ENCODE results near the gene ZW10.

ZW10 gene

GRCh38 chr11:113782134-113782533, 8.6 kb upstream of the ZW10 start:
- ChIA-PET POLR2A (interaction anchor here (1.5 kb wide), 1 partner anchor 9 kb away, joined by 4 read pairs; the partner anchor contains the start of gene ZW10), CTCF (interaction anchor here (0.6 kb wide), 1 partner anchor 51 kb away, joined by 4 read pairs; no protein-coding TSS in a partner anchor)
- TF ChIP-seq FOXM1 (IDR thresholded peaks at IDR 0.05; ENCODE audit: borderline replicate concordance) = no peak
- TF ChIP-seq HDGF (IDR thresholded peaks at IDR 0.05; ENCODE audit: borderline replicate concordance) = no peak
- no peak for TF ChIP-seq ELF4 (IDR thresholded peaks at IDR 0.05)
- TF ChIP-seq L3MBTL2 (conservative IDR thresholded peaks at IDR 0.05) = no peak
- no peak for DNase-seq (ENCODE audit: extremely low spot score)

GRCh38 chr11:113781682-113782081, 8.2 kb upstream of the ZW10 start:
- POLR2A ChIA-PET = interaction anchor here (1.5 kb wide), 1 partner anchor 8 kb away, joined by 4 read pairs; the partner anchor contains the start of gene ZW10
- DNase-seq (ENCODE audit: extremely low spot score) = no peak
- CTCF ChIA-PET = interaction anchor here (0.6 kb wide), 2 partner anchors 51 to 114 kb away, joined by 3 to 4 read pairs; no protein-coding TSS in a partner anchor
- TF ChIP-seq BHLHE40 (IDR thresholded peaks at IDR 0.05; ENCODE audit: borderline replicate concordance) (no peak), NFRKB (IDR thresholded peaks at IDR 0.05) (no peak), FOXM1 (IDR thresholded peaks at IDR 0.05; ENCODE audit: borderline replicate concordance) (no peak), CTBP1 (IDR thresholded peaks at IDR 0.05; ENCODE audit: borderline replicate concordance) (no peak), FOXA1 (IDR thresholded peaks at IDR 0.05) (no peak), FOXK2 (IDR thresholded peaks at IDR 0.05) (no peak), TARDBP (IDR thresholded peaks at IDR 0.05) (no peak)
- TF ChIP-seq, protein P1, sequence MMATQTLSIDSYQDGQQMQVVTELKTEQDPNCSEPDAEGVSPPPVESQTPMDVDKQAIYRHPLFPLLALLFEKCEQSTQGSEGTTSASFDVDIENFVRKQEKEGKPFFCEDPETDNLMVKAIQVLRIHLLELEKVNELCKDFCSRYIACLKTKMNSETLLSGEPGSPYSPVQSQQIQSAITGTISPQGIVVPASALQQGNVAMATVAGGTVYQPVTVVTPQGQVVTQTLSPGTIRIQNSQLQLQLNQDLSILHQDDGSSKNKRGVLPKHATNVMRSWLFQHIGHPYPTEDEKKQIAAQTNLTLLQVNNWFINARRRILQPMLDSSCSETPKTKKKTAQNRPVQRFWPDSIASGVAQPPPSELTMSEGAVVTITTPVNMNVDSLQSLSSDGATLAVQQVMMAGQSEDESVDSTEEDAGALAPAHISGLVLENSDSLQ (IDR thresholded peaks at IDR 0.05) = no peak

- POLR2A ChIA-PET = no interaction called here
- TF ChIP-seq LEF1 (IDR thresholded peaks at IDR 0.05; ENCODE audit: borderline replicate concordance) (no peak), ARNT (IDR thresholded peaks at IDR 0.05) (no peak), HDGF (IDR thresholded peaks at IDR 0.05; ENCODE audit: borderline replicate concordance) (no peak), BHLHE40 (IDR thresholded peaks at IDR 0.05; ENCODE audit: borderline replicate concordance) (no peak), NFRKB (IDR thresholded peaks at IDR 0.05) (no peak), ELF4 (IDR thresholded peaks at IDR 0.05) (no peak), ZNF384 (IDR thresholded peaks at IDR 0.05) (no peak), FOXM1 (IDR thresholded peaks at IDR 0.05; ENCODE audit: borderline replicate concordance) (no peak), CTBP1 (IDR thresholded peaks at IDR 0.05; ENCODE audit: borderline replicate concordance) (no peak), FOXA1 (IDR thresholded peaks at IDR 0.05) (no peak), SP1 (IDR thresholded peaks at IDR 0.05) (no peak), FOXK2 (IDR thresholded peaks at IDR 0.05) (no peak), SUZ12 (IDR thresholded peaks at IDR 0.05) (no peak), TARDBP (IDR thresholded peaks at IDR 0.05) (no peak), L3MBTL2 (conservative IDR thresholded peaks at IDR 0.05) (no peak)
- TF ChIP-seq, protein P1 (IDR thresholded peaks at IDR 0.05) = no peak
- CTCF ChIA-PET = no interaction called here
- no peak for DNase-seq (ENCODE audit: extremely low spot score)
These were observed 6.0 kb upstream of the ZW10 start, which contains the start of gene CLDN25 for GRCh38 chr11:113779496-113779895. Gene CLDN25 (plus strand): TSS chr11:113779796. CDS start chr11:113779796, 0 bp downstream.

DNA sequence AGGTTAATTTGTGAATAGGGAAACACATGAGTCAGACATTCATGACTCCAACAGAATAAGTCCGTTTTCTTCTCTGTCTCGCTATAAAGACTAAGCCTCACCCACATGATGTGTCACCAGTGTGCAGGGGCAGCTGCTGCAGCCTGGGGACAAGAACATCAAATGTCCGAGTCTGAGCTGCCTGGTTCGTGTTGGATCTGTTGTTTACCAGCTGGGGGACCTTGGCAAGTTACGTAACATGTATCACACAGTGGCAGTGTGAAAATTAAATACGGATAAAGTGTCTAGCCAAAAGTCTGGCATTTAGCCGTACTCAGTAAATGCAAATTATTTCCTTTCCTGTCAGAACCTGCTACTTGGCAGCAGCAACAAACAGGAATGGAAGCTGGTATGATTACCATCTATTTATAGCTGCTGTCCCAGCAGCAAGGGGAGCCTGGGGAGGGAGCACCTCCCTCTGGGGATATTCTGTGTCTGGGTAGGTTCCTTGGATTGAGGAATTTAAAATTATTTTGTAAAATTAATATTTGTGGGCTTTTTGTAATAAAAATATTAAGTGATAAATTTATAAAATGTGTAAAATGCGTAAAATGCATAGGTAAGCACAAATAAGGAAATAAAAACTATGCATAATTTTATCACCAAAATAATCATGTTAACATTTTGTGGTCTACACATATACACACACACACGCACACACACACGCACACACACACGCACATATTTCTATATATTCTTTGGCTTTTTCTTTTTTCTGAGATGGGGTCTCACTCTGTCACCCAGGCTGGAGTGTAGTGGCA, 4.8 kb upstream of the ZW10 start:
- CTCF ChIA-PET = interaction anchor here (1.0 kb wide), 1 partner anchor 18 kb away, joined by 3 read pairs; no protein-coding TSS in a partner anchor
- POLR2A ChIA-PET = no interaction called here
- TF ChIP-seq FOXM1 (IDR thresholded peaks at IDR 0.05; ENCODE audit: borderline replicate concordance) (no peak), ZNF384 (IDR thresholded peaks at IDR 0.05) (no peak), HDGF (IDR thresholded peaks at IDR 0.05; ENCODE audit: borderline replicate concordance) (no peak), LEF1 (IDR thresholded peaks at IDR 0.05; ENCODE audit: borderline replicate concordance) (no peak), FOXK2 (IDR thresholded peaks at IDR 0.05) (no peak), L3MBTL2 (conservative IDR thresholded peaks at IDR 0.05) (no peak)
- no peak for DNase-seq (ENCODE audit: extremely low spot score)

DNA sequence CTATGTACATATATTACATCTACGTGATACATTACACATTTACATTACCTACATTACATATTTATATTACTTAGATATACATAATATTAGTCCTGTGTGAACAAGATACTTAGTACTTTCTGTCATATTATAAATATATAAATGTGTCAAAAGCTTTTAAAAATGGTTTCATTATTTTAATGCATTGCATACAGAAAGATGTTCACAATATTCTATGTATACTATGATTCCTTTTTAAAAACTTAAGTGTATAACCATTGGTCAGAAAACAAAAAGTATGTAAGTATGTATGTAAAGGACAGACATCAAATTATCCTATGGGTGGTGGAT, 647 bp upstream of the ZW10 start:
- POLR2A ChIA-PET = interaction anchor here (1.5 to 2.3 kb wide), 2 partner anchors 8 to 14 kb away, joined by 4 to 8 read pairs; no protein-coding TSS in a partner anchor
- TF ChIP-seq SP1 (IDR thresholded peaks at IDR 0.05) (no peak), CTBP1 (IDR thresholded peaks at IDR 0.05; ENCODE audit: borderline replicate concordance) (no peak), NFRKB (IDR thresholded peaks at IDR 0.05) (no peak), FOXK2 (IDR thresholded peaks at IDR 0.05) (no peak), SUZ12 (IDR thresholded peaks at IDR 0.05) (no peak), L3MBTL2 (conservative IDR thresholded peaks at IDR 0.05) (no peak), LEF1 (IDR thresholded peaks at IDR 0.05; ENCODE audit: borderline replicate concordance) (no peak), ARNT (IDR thresholded peaks at IDR 0.05) (no peak), FOXM1 (IDR thresholded peaks at IDR 0.05; ENCODE audit: borderline replicate concordance) (no peak), TARDBP (IDR thresholded peaks at IDR 0.05) (no peak), HDGF (IDR thresholded peaks at IDR 0.05; ENCODE audit: borderline replicate concordance) (no peak), FOXA1 (IDR thresholded peaks at IDR 0.05) (no peak), BHLHE40 (IDR thresholded peaks at IDR 0.05; ENCODE audit: borderline replicate concordance) (no peak)
- TF ChIP-seq, protein P1 (IDR thresholded peaks at IDR 0.05) = no peak

DNA sequence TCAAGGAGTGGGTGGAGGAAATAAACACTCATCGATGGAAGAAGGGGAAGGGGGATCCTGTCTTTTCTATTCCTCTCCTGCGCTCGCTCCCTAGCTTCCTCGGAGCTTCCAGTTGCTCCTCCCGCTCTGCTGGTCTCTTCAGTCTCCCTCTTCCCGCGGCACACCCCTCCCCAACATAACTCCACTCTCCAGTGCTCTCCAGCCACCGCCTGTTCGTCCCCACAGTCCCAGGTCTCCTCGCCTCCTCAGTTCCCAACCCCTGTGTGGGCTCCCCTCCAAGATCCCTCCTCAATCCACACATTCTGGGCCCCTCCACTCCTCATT, 438 bp downstream of the ZW10 start:
- TF ChIP-seq BHLHE40 (IDR thresholded peaks at IDR 0.05; ENCODE audit: borderline replicate concordance) (no peak), ELF4 (IDR thresholded peaks at IDR 0.05) (no peak), NFRKB (IDR thresholded peaks at IDR 0.05) (no peak), FOXK2 (IDR thresholded peaks at IDR 0.05) (no peak), CTBP1 (IDR thresholded peaks at IDR 0.05; ENCODE audit: borderline replicate concordance) (no peak), ARNT (IDR thresholded peaks at IDR 0.05) (no peak), ZNF384 (IDR thresholded peaks at IDR 0.05) (no peak), TARDBP (IDR thresholded peaks at IDR 0.05) (no peak), FOXM1 (IDR thresholded peaks at IDR 0.05; ENCODE audit: borderline replicate concordance) (no peak), SUZ12 (IDR thresholded peaks at IDR 0.05) (no peak), SP1 (IDR thresholded peaks at IDR 0.05) (no peak), HDGF (IDR thresholded peaks at IDR 0.05; ENCODE audit: borderline replicate concordance) (no peak)
- TF ChIP-seq, protein P1 (IDR thresholded peaks at IDR 0.05) = no peak
- POLR2A ChIA-PET = interaction anchor here (1.0 to 2.3 kb wide), 4 partner anchors 9 to 34 kb away, joined by 3 to 8 read pairs (median 4); no protein-coding TSS in a partner anchor
- peak; percentile 54 for DNase-seq (ENCODE audit: extremely low spot score)
- CTCF ChIA-PET = interaction anchor here (0.5 to 0.7 kb wide), 6 partner anchors 14 to 495 kb away, joined by 3 to 4 read pairs (median 3); no protein-coding TSS in a partner anchor

More for the DNA sequence above, 647 bp upstream of the ZW10 start:
- CTCF ChIA-PET = no interaction called here
- DNase-seq (ENCODE audit: extremely low spot score) = no peak
